GM10266 (cell line): ENCODE measurements around the gene CA5A.

Experiments used
- DNase-seq: peaks from one replicate; pipeline ENCODE4 v3.0.0; 2012; ENCODE audit errors: extremely low spot score
- CTCF ChIP-seq: IDR thresholded peaks from 2 replicates; pipeline ENCODE4 v1.5.1; 2012; ENCODE audit warnings: mild to moderate bottlenecking, low read depth; ENCODE audit not compliant: control insufficient read depth, insufficient read depth; ENCODE audit errors: missing control alignments

CA5A gene

GRCh38 chr16:87955302-87956097, 19.2 kb upstream of the CA5A start:
- TF ChIP-seq CTCF, result no peak
- DNase-seq, result no peak

DNA sequence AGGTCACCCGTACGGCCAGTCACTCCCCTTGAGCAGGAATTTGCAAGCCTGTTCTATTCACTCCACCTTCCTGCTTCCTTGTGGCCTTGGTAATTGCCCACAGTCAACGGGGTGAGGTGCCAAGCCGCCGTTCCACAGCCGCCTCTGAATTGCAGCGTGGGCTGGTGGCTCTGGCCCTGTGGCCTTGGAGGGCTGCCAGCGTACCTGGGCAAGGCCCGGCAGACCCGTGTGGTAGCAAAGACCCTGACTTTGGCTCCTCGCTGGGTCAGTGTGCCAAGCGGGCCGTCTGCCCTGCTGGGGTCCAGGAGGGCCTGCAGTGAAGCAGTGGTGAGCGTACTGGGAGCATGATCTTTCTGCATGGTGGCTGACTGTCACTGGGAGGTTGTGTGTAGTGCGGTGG, 18.5 kb upstream of the CA5A start:
- no peak for TF ChIP-seq CTCF
- DNase-seq, result no peak

DNA sequence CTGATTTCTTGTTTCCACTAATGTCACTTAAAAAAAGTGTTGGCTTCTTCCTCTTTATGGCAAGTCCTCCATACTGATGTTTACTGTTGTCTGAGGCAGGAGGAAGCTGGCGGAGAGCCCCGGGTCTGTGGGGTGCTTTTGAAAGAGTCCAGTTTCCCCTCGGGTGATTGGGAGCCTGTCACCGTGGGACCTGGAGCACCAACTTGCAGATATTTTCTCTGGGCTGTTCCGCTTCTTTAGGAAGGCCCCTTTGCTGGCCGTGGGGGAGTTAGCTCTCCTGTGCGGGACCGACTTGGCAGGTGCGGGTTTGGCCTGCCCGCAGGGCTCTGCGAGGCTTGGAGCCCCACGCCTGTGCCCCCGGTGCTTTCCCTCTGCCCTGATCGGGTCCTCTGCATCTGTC, 18.0 kb upstream of the CA5A start:
- no peak for TF ChIP-seq CTCF

GRCh38 chr16:87953308-87954215, 17.2 kb upstream of the CA5A start:
- DNase-seq, result no peak
- no peak for TF ChIP-seq CTCF

More for the DNA sequence above, 18.0 kb upstream of the CA5A start:
- no peak for DNase-seq

- DNase-seq, result no peak
- no peak for TF ChIP-seq CTCF
These were observed 16.4 kb upstream of the CA5A start for GRCh38 chr16:87952751-87953150.

DNA sequence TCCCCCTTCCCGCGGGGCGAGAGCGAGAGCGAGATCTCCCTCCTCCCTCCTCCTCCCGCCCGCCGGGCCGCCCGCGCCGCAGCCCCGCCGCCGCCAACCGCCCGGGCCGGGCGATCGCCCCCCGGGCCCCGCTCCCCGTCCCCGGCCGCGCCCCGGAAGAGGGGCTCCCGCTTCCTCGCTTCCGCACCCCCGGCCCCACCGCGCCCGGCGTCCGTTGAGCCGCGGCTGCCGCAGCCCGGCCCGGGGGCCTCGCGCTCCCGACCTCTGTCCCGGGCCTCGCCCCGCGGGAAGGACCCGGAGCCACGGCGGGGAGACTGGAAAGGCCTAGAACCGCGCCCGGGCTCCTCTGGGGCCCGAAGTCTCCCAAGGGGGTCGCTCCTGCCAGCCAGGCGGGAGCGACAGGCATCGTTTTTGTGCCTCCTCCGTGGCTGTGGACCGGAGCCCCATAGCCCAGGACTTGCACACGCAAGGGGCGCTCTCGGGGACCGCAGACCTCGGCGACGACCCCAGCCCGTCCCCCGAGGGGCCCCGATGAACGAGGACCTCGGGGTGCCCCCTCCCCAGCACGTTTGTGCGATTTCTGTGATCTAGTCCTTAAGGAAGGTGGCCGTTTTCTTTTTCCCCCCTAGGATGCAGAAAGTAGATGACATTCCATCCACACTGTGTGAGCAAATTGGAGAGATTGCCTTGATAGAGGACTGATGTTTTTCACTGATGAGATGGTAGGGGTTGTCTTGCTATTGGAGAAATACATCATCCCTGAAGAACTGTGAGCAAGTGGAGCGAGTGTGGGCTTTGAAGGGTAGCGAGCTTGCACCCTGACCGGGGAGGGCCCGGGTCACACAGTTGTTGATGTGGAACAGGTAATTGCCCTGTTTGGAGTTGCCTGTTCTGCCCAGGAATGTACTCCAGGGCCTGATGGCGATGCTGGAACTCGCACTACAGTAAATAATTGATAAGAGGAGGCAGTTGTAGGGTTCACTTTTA, 15.5 kb upstream of the CA5A start:
- DNase-seq, result no peak

More for the DNA sequence above, 15.5 kb upstream of the CA5A start:
- TF ChIP-seq CTCF, result peak; percentile 20
